HG02571 (cell line): ENCODE results near the gene SYCP2.

Source experiments
- ATAC-seq: cut with Tn5 transposase; IDR thresholded peaks from one replicate; pipeline ENCODE4 v1.9.1; 2021; ENCODE audit warnings: mild to moderate bottlenecking, moderate library complexity; ENCODE audit not compliant: unreplicated experiment

The SYCP2 gene

GRCh38 chr20:59823491-59824259 lies 109.8 kb downstream of the SYCP2 start:
- no peak for ATAC-seq

GRCh38 chr20:59823030-59823423 lies 110.4 kb downstream of the SYCP2 start:
- no peak for ATAC-seq

GRCh38 chr20:59822291-59823029 lies 111.0 kb downstream of the SYCP2 start:
- ATAC-seq: no peak

GRCh38 chr20:59821788-59822187 lies 111.6 kb downstream of the SYCP2 start:
- no peak for ATAC-seq

- ATAC-seq: no peak
Observed at GRCh38 chr20:59821201-59821600, 112.2 kb downstream of the SYCP2 start.

- ATAC-seq: no peak
Observed at GRCh38 chr20:59820204-59821041, 113.0 kb downstream of the SYCP2 start.

DNA sequence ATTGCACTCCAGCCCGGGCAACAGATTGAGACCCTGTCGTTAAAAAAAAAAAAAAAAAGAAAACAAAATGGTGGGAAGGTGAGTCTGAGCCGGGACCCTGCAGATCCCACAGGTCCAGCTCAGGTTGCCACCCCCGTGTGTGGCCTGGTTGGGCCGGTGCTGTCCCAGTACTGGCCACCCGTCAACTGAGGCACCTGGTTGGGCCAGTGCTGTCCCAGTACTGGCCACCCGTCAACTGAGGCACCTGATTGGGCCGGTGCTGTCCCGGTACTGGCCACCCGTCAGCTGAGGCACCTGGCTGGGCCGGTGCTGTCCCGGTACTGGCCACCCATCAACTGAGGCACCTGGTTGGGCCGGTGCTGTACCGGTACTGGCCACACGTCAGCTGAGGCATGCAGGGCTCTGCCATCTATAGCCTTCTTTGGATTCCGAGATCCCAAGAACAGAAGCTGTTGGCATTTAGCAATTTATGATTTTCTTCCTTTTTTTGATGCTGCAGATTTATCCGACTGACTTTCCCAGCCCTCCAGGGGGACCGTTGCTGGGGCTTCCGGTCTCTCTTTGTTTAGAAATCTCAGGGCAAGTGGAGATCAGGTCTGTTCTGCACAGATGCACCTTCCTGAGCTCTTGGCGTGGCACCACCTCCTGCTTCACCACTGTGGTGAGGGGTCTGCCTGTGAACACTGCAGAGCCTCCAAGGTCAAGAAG lies 113.8 kb downstream of the SYCP2 start:
- ATAC-seq: no peak

DNA sequence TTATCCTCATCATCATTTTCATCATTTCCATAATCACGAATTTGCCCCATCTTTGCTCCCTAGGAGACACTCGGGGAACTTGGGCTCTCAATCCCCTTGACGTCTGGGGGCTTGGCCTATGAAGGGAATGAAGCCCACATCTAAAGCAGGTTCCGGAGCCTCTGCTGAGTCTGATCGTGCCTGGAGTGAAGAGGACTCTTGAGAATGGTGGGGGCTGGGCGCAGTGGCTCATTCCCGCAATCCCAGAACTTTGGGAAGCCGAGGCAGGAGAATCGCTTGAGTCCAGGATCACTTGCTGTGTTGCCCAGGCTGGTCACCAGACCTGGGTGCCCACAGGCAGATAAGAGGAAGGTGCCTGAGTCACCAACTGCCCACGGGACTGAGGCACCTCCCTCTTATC lies 114.5 kb downstream of the SYCP2 start:
- ATAC-seq: no peak

GRCh38 chr20:59817846-59818615 lies 115.4 kb downstream of the SYCP2 start:
- ATAC-seq: no peak

DNA sequence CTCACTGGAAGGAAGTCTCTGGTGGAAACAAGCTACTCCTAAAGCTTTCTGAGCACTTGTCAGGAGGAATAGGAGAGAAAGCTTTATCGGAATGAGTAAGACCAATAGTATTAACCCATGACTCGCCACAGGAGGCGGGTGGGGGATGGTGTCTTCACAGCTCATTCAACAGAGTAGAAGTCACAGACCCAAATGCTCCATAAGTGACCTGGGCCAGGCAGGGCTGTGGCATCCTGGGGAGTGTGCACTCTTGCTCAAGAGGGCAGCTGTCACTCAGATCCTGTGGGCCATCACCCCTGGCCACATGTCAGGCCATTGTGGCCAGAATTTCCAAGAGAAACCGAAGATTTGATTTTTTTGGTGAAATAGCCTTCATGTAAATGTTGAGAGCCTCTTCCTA lies 116.0 kb downstream of the SYCP2 start:
- ATAC-seq: no peak

DNA sequence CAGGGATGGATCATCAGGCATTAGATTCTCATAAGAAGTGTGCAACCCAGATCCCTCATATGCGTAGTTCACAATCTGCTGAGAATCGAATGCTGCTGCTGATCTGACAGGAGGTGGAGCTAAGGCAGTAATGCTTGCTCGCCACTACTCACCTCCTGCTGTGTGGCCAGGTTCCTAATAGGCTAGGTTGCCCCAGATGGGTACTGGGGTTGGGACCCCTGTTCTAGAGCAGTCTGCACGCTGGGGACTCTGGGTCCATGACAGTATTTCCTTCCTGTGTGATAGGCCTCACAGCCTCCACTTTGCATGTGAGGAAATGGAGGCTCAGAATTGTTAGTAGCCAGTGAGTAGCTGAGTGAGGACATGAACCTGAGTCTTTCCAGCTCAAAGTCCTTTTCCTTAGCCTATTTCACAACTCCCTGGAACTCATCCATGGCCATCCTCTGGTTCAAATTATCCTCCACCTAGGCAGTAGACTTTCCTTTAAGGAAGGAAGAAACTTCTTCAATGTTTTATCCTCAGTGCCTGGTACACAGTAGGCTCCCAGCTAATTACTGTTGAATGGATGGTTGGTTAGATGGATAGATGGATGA lies 117.2 kb downstream of the SYCP2 start:
- ATAC-seq: no peak

DNA sequence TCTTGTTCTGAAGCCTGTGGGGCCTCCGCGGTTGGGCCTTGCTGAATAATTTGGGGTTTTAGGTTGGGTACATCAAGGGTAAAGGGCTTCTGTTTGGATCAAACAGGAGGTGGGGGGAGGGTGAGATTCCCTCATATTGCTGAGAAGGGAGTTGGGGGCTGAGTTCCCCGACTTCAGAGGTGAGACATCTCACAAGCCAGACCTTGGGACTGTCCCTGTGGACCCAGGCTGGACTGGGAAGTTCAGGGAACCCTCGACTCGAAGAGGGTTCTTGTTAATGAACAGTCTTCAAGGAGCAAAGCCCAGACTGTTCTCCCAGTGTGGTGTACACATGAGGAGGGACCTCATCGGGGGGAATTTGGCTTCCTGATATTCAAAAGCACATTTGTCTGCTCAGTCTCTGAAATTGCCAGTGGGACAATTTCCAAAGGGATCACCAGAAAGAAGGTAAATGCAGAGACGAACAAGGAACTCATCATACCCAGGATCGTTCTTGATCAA lies 118.5 kb downstream of the SYCP2 start:
- no peak for ATAC-seq

GRCh38 chr20:59813948-59814839 lies 119.2 kb downstream of the SYCP2 start:
- no peak for ATAC-seq
